CD4-positive, alpha-beta T cell (primary cell): ENCODE measurements around the gene LDLRAP1. TPM values are rescaled to one million over a fixed set of nuclear protein-coding genes. Genes with fewer than 3 reads are reported as not detected.

Experiments used
- ATAC-seq: fragments of 200-7000 bp; cut with Tn5 transposase; one replicate; pipeline ENCODE4 v1.10.0; 2022; ENCODE audit warnings: mild to moderate bottlenecking; ENCODE audit not compliant: poor library complexity
- CTCF ChIA-PET: fragments of 350-600 bp; sonication (Branson Sonifier 250); formaldehyde crosslinking; loops from one replicate; lab custom pipeline; 2021; ENCODE audit warnings: antibody characterized with exemption, inconsistent platforms; lab: Charles Lee
- POLR2A ChIA-PET: fragments of 350-600 bp; sonication (Branson Sonifier 250); formaldehyde crosslinking; loops from one replicate; lab custom pipeline; 2021; ENCODE audit warnings: antibody characterized with exemption, inconsistent platforms; lab: Charles Lee
- DNase-seq, 14 experiments: peaks; one replicate each; pipeline ENCODE4 v3.0.0-alpha.2; 2013 to 2020; ENCODE audit warnings: mixed read lengths in 2 of 14
- H3K27ac ChIP-seq, 2 donors: one replicate each; pipeline versions ENCODE4 v1.5.1 to v1.7.0; 2013; ENCODE audit warnings: low read length in 2 of 2, low read depth in 1 of 2, mild to moderate bottlenecking in 1 of 2
- H3K27me3 ChIP-seq, 2 experiments: 1 replicate in 1 of 2; 2 replicates in 1 of 2; pipeline versions ENCODE4 v1.6.1 to v1.7.0; 2013; ENCODE audit warnings: low read length in 2 of 2, control low read depth in 1 of 2, mild to moderate bottlenecking in 1 of 2, moderate library complexity in 1 of 2; ENCODE audit not compliant: insufficient read depth in 2 of 2, control insufficient read depth in 1 of 2
- H3K36me3 ChIP-seq: one replicate; pipeline ENCODE4 v1.6.1; 2013; ENCODE audit warnings: low read length, control low read depth; ENCODE audit not compliant: insufficient read depth
- H3K4me1 ChIP-seq: one replicate; pipeline ENCODE4 v1.6.1; 2013; ENCODE audit warnings: low read length, control low read depth; ENCODE audit not compliant: insufficient read depth
- H3K4me3 ChIP-seq: one replicate; pipeline ENCODE4 v1.5.1; 2013; ENCODE audit warnings: mild to moderate bottlenecking, low read length, moderate library complexity
- H3K9me3 ChIP-seq, 2 experiments: 1 replicate in 1 of 2; 2 replicates in 1 of 2; pipeline versions ENCODE4 v1.6.1 to v1.7.0; 2013; ENCODE audit warnings: low read length in 2 of 2, mild to moderate bottlenecking in 2 of 2, control low read depth in 1 of 2, moderate library complexity in 1 of 2; ENCODE audit not compliant: control insufficient read depth in 1 of 2, insufficient read depth in 1 of 2
- H3K27ac Mint-ChIP-seq: one replicate; pipeline ENCODE4 v1.8.0; 2020; ENCODE audit warnings: mixed read lengths
- H3K27me3 Mint-ChIP-seq: one replicate; pipeline ENCODE4 v1.8.0; 2021; ENCODE audit warnings: mixed read lengths
- H3K36me3 Mint-ChIP-seq: one replicate; pipeline ENCODE4 v1.8.0; 2021; ENCODE audit warnings: low read depth, mixed read lengths
- H3K4me1 Mint-ChIP-seq: one replicate; pipeline ENCODE4 v1.8.0; 2021; ENCODE audit warnings: low read depth, mixed read lengths
- H3K4me3 Mint-ChIP-seq: one replicate; pipeline ENCODE4 v1.8.0; 2020; ENCODE audit warnings: mild to moderate bottlenecking, mixed read lengths
- H3K9me3 Mint-ChIP-seq: one replicate; pipeline ENCODE4 v1.8.0; 2020; ENCODE audit warnings: mixed read lengths
- intact Hi-C, 2 experiments: fragments of 100-400 bp; cut with DNase I in 1 of 2; cut with micrococcal nuclease in 1 of 2; formaldehyde crosslinking; loops; one replicate each; pipeline versions ENCODE4 v1.15.1 to v1.9.0; 2023 to 2025; cut with DNase I, micrococcal nuclease
- total RNA-seq, 174 experiments: library from RNA in 2 of 174; stranded (reverse) in 2 of 174; gene quantifications; one replicate each; pipeline ENCODE4 v1.2.3 and lab custom pipeline; 2021 to 2026
- TF ChIP-seq, protein P1 (sequence below): fragments of 200-600 bp; IDR thresholded peaks from one replicate; pipeline ENCODE4 v1.8.0; 2022; ENCODE audit warnings: antibody characterized with exemption, mild to moderate bottlenecking

Gene LDLRAP1
- total RNA-seq, 2 experiments from 2014 or later, result 70.5 to 73.5 TPM

GRCh38 chr1:25525361-25525688 lies 18.1 kb upstream of the LDLRAP1 start:
- no peak for DNase-seq
- no peaks in the 10 kb centered on the region for H3K36me3 ChIP-seq
- H3K4me1 ChIP-seq, result peaks cover 5% of the 10 kb centered on the region
- no peak overlapping the region for H3K27ac ChIP-seq
- intact Hi-C loops, result no loop called here
- H3K27me3 ChIP-seq, result no peaks in the 10 kb centered on the region
- H3K27me3 Mint-ChIP-seq, result no peaks in the 10 kb centered on the region
- H3K9me3 Mint-ChIP-seq, result no peaks in the 10 kb centered on the region
- no peak overlapping the region for H3K4me3 ChIP-seq
- H3K9me3 ChIP-seq, result no peaks in the 10 kb centered on the region
- ATAC-seq, result no peak
- TF ChIP-seq, protein P1, sequence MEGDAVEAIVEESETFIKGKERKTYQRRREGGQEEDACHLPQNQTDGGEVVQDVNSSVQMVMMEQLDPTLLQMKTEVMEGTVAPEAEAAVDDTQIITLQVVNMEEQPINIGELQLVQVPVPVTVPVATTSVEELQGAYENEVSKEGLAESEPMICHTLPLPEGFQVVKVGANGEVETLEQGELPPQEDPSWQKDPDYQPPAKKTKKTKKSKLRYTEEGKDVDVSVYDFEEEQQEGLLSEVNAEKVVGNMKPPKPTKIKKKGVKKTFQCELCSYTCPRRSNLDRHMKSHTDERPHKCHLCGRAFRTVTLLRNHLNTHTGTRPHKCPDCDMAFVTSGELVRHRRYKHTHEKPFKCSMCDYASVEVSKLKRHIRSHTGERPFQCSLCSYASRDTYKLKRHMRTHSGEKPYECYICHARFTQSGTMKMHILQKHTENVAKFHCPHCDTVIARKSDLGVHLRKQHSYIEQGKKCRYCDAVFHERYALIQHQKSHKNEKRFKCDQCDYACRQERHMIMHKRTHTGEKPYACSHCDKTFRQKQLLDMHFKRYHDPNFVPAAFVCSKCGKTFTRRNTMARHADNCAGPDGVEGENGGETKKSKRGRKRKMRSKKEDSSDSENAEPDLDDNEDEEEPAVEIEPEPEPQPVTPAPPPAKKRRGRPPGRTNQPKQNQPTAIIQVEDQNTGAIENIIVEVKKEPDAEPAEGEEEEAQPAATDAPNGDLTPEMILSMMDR, result no peak
- CTCF ChIA-PET, result interaction anchor here (1.2 kb wide), 1 partner anchor 230 kb away, joined by 3 read pairs; no protein-coding TSS in a partner anchor
- H3K4me1 Mint-ChIP-seq, result peaks cover 7% of the 10 kb centered on the region
- no peaks in the 10 kb centered on the region for H3K36me3 Mint-ChIP-seq
- POLR2A ChIA-PET, result interaction anchor here (0.6 kb wide), 1 partner anchor 343 kb away, joined by 3 read pairs; no protein-coding TSS in a partner anchor
- H3K27ac Mint-ChIP-seq, result no peak overlapping the region
- H3K4me3 Mint-ChIP-seq, result no peak overlapping the region

- TF ChIP-seq, protein P1, result no peak
- DNase-seq (no peak), ATAC-seq (no peak)
- H3K4me3 Mint-ChIP-seq, result no peak overlapping the region
- H3K36me3 ChIP-seq, result no peaks in the 10 kb centered on the region
- no peaks in the 10 kb centered on the region for H3K27me3 Mint-ChIP-seq
- no peaks in the 10 kb centered on the region for H3K4me1 Mint-ChIP-seq
- ChIA-PET POLR2A (no interaction called here), CTCF (no interaction called here)
- intact Hi-C loops, result no loop called here
- H3K27ac Mint-ChIP-seq, result no peak overlapping the region
- no peaks in the 10 kb centered on the region for H3K9me3 ChIP-seq
- no peaks in the 10 kb centered on the region for H3K4me1 ChIP-seq
- no peak overlapping the region for H3K4me3 ChIP-seq
- no peaks in the 10 kb centered on the region for H3K27me3 ChIP-seq
- no peaks in the 10 kb centered on the region for H3K9me3 Mint-ChIP-seq
- no peak overlapping the region for H3K27ac ChIP-seq
- H3K36me3 Mint-ChIP-seq, result no peaks in the 10 kb centered on the region
These were observed 16.7 kb upstream of the LDLRAP1 start for GRCh38 chr1:25526753-25527152.

DNA sequence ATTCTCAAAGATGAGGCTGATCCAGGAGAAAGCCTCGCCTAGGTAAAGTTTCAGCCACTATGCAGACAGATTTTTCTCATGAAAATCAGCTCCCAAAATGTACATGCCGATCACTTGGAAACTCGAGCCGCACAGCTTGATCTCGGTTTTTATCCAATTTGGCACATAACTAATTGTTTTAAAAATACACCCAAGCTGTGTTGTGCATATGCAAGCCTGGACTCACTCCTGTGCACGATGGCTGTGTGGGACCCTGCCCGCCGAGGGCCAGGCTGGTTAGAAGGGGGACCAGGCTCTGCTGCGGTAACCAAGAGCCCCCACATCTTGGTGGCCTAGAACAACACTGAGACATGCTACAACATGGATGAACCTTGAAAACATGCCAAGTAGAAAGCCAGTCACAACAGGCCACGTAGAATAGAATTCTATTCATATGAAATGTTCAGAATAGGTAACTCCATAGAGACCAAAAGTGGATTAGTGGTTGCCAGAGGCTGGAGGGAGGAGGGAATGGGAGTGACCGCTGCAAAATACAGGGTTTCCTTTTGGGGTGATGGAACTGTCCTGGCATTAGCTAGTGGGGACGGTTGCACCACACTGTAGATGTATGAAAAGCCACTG lies 16.1 kb upstream of the LDLRAP1 start:
- intact Hi-C loops, result no loop called here
- Mint-ChIP-seq H3K27ac (no peak overlapping the region), H3K27me3 (no peaks in the 10 kb centered on the region), H3K4me3 (no peak overlapping the region), H3K36me3 (no peaks in the 10 kb centered on the region), H3K9me3 (no peaks in the 10 kb centered on the region), H3K4me1 (no peaks in the 10 kb centered on the region)
- Histone ChIP-seq H3K4me1 (no peaks in the 10 kb centered on the region), H3K4me3 (no peak overlapping the region), H3K36me3 (no peaks in the 10 kb centered on the region), H3K9me3 (no peaks in the 10 kb centered on the region), H3K27ac (no peak overlapping the region), H3K27me3 (no peaks in the 10 kb centered on the region)
- ChIA-PET CTCF (no interaction called here), POLR2A (no interaction called here)
- TF ChIP-seq, protein P1, result no peak
- no peak for ATAC-seq
- no peak for DNase-seq
